Measurements from ENCODE around the gene HIGD1C.

DNA sequence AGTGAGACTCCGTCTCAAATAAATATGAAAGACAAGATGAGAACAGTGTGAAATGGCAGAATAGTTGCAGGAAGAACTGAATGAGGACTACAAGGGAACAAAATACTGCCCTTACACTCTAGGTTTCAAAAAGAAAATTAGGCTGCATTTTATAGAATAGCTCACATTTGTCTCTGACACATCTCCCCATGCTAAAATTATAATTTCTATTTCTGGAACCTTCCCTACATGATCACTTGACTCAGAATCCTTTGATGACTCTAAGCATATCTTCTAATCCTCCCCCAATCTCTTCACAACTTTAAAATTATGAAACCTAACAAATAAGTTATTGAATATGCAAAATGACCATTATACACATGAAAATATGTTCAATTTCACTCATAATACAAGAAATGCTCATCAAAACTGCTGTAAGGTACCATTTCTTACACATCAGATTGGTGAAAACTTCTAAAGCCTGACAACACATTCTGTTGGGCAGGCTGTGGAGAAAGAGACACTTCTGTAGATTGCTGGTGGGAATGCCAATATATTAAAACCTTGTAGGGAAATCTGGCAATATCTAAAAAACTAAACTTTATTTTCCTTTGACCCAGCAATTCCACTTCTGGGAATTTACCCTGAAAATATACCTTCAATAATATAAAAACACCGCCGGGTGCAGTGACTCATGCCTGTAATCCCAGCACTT is 4.3 kb upstream of the HIGD1C start:
- TF ChIP-seq ZNF114 (CRISPR knock-in tag; IDR thresholded peaks at IDR 0.05) (no peak), EZH2 (IDR thresholded peaks at IDR 0.05; ENCODE audit: low read depth, unreplicated experiment) (no peak), CREB1 (CRISPR knock-in tag; IDR thresholded peaks at IDR 0.05; ENCODE audit: low read depth) (no peak), ZNF331 (CRISPR knock-in tag; IDR thresholded peaks at IDR 0.05; ENCODE audit: low read depth) (no peak), EZH2phosphoT487 (IDR thresholded peaks at IDR 0.05; ENCODE audit: unreplicated experiment) (no peak), POLR2AphosphoS5 (IDR thresholded peaks at IDR 0.05; ENCODE audit: low read depth) (no peak)
- TF ChIP-seq, protein P1, sequence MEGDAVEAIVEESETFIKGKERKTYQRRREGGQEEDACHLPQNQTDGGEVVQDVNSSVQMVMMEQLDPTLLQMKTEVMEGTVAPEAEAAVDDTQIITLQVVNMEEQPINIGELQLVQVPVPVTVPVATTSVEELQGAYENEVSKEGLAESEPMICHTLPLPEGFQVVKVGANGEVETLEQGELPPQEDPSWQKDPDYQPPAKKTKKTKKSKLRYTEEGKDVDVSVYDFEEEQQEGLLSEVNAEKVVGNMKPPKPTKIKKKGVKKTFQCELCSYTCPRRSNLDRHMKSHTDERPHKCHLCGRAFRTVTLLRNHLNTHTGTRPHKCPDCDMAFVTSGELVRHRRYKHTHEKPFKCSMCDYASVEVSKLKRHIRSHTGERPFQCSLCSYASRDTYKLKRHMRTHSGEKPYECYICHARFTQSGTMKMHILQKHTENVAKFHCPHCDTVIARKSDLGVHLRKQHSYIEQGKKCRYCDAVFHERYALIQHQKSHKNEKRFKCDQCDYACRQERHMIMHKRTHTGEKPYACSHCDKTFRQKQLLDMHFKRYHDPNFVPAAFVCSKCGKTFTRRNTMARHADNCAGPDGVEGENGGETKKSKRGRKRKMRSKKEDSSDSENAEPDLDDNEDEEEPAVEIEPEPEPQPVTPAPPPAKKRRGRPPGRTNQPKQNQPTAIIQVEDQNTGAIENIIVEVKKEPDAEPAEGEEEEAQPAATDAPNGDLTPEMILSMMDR (conservative IDR thresholded peaks at IDR 0.05; ENCODE audit: low read depth in 2 of 2) = no peak
